ENCODE measurements around the gene AGAP2.
"Not testable (repeated sequence)": the region's sequence is repeated elsewhere in the genome, so short reads cannot be mapped to it uniquely, and the experiment has no call there.

Gene AGAP2

GRCh38 chr12:57692500-57692899 lies 46.0 kb downstream of the AGAP2 start:
- no peak for DNase-seq

- DNase-seq = no peak
These were observed 49.6 kb downstream of the AGAP2 start for GRCh38 chr12:57688931-57689330.

- DNase-seq = no peak
These were observed 50.7 kb downstream of the AGAP2 start for GRCh38 chr12:57687862-57688261.

GRCh38 chr12:57679697-57680096 lies 58.8 kb downstream of the AGAP2 start:
- DNase-seq = no peak

GRCh38 chr12:57677947-57678346 lies 60.6 kb downstream of the AGAP2 start:
- DNase-seq = not testable (repeated sequence)

GRCh38 chr12:57674691-57675090 lies 63.9 kb downstream of the AGAP2 start:
- no peak for DNase-seq
